ENCODE measurements around the gene HDC. TPM values are rescaled to one million over a fixed set of nuclear protein-coding genes. Genes with fewer than 3 reads are reported as not detected.

The HDC gene
- total and polyA plus RNA-seq, 10 donors: 0.22 to 2.9 (median 1.3) TPM; not detected in 3

DNA sequence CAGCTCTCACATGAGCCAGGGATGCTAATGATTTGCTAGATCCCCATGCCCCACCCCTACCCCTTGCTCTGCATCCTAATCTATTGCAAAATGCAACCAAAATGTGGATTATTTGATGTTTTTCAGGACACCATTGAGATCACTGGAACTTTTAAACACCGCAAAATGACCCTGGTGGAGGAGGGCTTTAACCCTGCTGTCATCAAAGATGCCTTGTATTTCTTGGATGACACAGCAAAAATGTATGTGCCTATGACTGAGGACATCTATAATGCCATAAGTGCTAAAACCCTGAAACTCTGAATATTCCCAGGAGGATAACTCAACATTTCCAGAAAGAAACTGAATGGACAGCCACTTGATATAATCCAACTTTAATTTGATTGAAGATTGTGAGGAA, 29.7 kb downstream of the HDC start:
- Histone ChIP-seq H3K36me3 (no peaks in the 10 kb centered on the region), H3K4me1 (no peaks in the 10 kb centered on the region), H3K27ac (no peak overlapping the region), H3K9me3 (no peaks in the 10 kb centered on the region), H3K4me3 (no peak overlapping the region), H3K27me3 (replicated peaks in 1 of 7) (no peaks in the 10 kb centered on the region)
- intact Hi-C loops (cut with DNase I; ENCODE audit: low total_unique reads): no loop called here
- 90 to 100% (median 96%) methylated on average over 1 of the region's 1 CpG for WGBS, 5 donors
- TF ChIP-seq POLR2A (IDR thresholded peaks at IDR 0.05): no peak
- DNase-seq: no peak

DNA sequence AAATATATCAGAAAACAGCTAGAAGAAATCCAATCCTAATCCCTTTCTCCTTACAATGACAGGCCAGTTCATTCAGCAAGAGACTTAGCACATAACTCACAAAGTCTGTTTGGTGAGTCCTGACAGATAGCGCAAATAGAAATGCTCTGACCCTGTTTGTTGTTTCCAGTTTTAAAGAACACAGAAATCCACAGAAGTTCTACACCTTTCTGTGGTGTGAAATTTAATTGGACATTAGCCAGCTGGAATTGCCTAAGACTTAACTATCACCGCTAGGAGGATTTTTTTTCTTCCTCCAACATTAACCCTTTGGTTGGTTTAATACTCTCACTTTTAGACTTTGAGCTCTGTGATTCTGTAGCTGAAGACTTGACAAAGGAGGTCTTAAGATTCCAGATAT, 30.8 kb downstream of the HDC start:
- intact Hi-C loops (cut with DNase I; ENCODE audit: low total_unique reads): no loop called here
- Histone ChIP-seq H3K9me3 (no peaks in the 10 kb centered on the region), H3K4me3 (no peak overlapping the region), H3K4me1 (no peaks in the 10 kb centered on the region), H3K27ac (no peak overlapping the region), H3K27me3 (replicated peaks in 1 of 7) (no peaks in the 10 kb centered on the region), H3K36me3 (peaks cover 0 to under 1% (median 0%) of the 10 kb centered on the region in 6 donors)
- no peak for DNase-seq
- TF ChIP-seq POLR2AphosphoS5 (IDR thresholded peaks at IDR 0.05): no peak
- TF ChIP-seq, protein P1, sequence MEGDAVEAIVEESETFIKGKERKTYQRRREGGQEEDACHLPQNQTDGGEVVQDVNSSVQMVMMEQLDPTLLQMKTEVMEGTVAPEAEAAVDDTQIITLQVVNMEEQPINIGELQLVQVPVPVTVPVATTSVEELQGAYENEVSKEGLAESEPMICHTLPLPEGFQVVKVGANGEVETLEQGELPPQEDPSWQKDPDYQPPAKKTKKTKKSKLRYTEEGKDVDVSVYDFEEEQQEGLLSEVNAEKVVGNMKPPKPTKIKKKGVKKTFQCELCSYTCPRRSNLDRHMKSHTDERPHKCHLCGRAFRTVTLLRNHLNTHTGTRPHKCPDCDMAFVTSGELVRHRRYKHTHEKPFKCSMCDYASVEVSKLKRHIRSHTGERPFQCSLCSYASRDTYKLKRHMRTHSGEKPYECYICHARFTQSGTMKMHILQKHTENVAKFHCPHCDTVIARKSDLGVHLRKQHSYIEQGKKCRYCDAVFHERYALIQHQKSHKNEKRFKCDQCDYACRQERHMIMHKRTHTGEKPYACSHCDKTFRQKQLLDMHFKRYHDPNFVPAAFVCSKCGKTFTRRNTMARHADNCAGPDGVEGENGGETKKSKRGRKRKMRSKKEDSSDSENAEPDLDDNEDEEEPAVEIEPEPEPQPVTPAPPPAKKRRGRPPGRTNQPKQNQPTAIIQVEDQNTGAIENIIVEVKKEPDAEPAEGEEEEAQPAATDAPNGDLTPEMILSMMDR (IDR thresholded peaks at IDR 0.05 in 8 of 11, conservative IDR thresholded peaks at IDR 0.05 in 3 of 11): no peak
- TF ChIP-seq POLR2A (IDR thresholded peaks at IDR 0.05): no peak
- 56 to 76% (median 65%) methylated on average over 2 of the region's 2 CpGs for WGBS, 5 donors

DNA sequence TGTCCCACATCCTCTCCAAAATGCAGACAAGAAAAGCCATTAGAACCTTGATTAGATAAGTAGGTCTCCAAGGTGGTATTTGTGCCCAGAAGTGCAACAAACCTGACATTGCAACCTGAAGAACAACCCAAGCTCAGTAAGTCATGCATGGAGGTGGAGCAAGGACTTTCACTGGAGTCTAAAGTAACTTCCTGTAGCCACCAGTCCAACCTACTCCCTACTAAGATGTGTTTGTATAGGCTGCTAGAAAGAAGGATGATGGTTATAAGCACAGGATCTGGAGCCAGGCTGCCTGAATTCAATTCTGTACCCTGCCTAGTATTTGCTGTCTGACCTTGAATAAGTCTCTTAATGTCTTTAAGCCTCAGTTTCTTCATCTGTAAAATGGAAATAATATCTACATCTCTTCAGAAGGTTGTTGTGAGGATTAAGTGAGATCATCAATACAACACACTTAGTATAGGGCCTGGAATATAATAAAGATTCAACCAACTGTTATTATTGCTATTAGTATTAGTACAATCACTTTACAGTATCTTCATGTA, 32.3 kb downstream of the HDC start:
- Histone ChIP-seq H3K36me3 (peaks cover 0 to 7% (median 0%) of the 10 kb centered on the region in 6 donors), H3K4me3 (no peak overlapping the region), H3K27me3 (replicated peaks in 1 of 7) (no peaks in the 10 kb centered on the region), H3K9me3 (no peaks in the 10 kb centered on the region), H3K27ac (no peak overlapping the region), H3K4me1 (no peaks in the 10 kb centered on the region)
- no peak for DNase-seq
- intact Hi-C loops (cut with DNase I; ENCODE audit: low total_unique reads): no loop called here
- TF ChIP-seq POLR2AphosphoS5 (IDR thresholded peaks at IDR 0.05) (no peak), POLR2A (IDR thresholded peaks at IDR 0.05) (no peak)
- TF ChIP-seq, protein P1 (IDR thresholded peaks at IDR 0.05 in 8 of 11, conservative IDR thresholded peaks at IDR 0.05 in 3 of 11): no peak

DNA sequence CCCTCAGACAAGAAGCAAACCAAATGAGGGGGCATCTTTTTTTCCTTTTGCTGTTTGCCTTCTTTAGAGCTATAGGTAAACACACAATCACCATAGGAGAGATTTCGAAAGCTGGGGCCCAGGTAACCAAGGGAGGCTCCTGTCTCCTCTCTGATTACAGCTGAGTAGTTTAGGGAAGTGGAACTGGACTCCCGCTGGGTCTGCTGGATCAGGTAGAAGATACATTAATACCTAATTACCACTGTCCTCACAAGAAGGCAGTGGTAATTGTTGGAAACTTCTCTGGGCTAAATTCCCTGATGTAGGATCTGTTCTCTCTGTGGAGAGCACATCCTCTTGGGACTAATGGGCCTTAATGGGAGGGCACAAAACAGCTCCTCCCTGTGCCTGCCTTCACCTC, 32.7 kb downstream of the HDC start:
- no peak for DNase-seq
- H3K9me3 ChIP-seq: no peaks in the 10 kb centered on the region
- no peak overlapping the region for H3K27ac ChIP-seq
- 73 to 93% (median 81%) methylated on average over 2 of the region's 2 CpGs for WGBS, 5 donors
- no peaks in the 10 kb centered on the region for H3K4me1 ChIP-seq
- no peak overlapping the region for H3K4me3 ChIP-seq
- intact Hi-C loops (cut with DNase I; ENCODE audit: low total_unique reads): no loop called here
- H3K27me3 ChIP-seq (replicated peaks in 1 of 7): no peaks in the 10 kb centered on the region
- peaks cover 0 to 7% (median 0%) of the 10 kb centered on the region in 6 donors for H3K36me3 ChIP-seq
- TF ChIP-seq POLR2A (IDR thresholded peaks at IDR 0.05) (no peak), POLR2AphosphoS5 (IDR thresholded peaks at IDR 0.05) (no peak)

DNA sequence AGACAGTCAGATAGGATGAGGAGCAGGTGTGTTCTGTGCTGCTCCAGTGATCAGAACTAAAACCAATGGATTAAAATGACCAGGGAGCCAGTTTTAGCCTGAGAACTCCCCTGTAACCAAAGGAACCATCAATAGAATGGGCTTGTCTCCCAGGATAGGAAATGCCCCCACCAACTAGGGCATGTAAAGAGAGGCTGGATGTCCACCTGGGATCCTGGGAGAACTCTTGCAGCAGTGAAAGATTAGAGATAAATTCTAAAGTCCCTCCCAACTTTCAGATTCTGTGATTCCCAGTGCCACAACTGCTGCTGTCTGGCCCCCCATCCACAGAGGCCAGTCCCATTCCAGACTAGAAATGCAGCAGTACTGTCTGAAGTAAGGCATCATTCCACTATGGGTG, 33.8 kb downstream of the HDC start:
- Histone ChIP-seq H3K4me1 (no peaks in the 10 kb centered on the region), H3K4me3 (no peak overlapping the region), H3K27ac (no peak overlapping the region), H3K9me3 (no peaks in the 10 kb centered on the region), H3K27me3 (replicated peaks in 1 of 7) (no peaks in the 10 kb centered on the region), H3K36me3 (peaks cover 0 to 11% (median 0%) of the 10 kb centered on the region in 6 donors)
- TF ChIP-seq POLR2AphosphoS5 (IDR thresholded peaks at IDR 0.05): no peak
- TF ChIP-seq POLR2A (IDR thresholded peaks at IDR 0.05): no peak
- TF ChIP-seq, protein P1 (IDR thresholded peaks at IDR 0.05 in 8 of 11, conservative IDR thresholded peaks at IDR 0.05 in 3 of 11): no peak
- DNase-seq: no peak
- intact Hi-C loops (cut with DNase I; ENCODE audit: low total_unique reads): no loop called here
